AML-193 (cell line): ENCODE results near the gene PHC2.

Experiments used
- DNase-seq, 2 experiments: peaks; one replicate each; lab custom pipeline; 2025; lab: John Stamatoyannopoulos, UW

PHC2 gene

DNA sequence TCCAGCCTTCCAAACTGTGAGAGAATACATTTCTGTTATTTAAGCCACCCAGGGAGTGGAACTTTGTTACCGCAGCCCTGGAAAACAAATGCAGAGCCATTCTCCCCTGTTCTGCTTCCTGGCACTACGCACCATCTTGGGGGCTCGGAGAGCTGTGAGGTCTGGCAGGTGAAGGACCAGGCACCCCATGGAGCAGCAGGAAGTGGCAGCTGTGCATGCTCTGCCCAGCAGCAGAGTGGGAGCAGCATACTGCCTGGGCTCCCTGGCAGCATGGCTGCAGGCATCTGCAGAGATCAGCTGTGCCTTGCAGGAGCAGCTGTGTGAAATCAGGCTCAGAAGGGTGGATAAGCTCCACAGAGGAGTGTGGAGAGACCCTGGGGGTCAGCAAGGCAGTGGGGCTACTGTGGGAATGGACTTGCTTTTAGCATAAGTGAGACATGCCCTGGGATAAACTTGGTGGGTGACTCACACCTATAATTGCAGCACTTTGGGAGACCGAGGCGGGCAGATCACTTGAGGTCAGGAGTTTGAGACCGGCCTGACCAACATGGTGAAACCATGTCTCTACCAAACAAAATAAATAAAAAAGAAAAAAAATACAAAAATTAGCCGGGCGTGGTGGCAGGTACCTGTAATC, 23.9 kb upstream of the PHC2 start:
- DNase-seq = no peak

DNA sequence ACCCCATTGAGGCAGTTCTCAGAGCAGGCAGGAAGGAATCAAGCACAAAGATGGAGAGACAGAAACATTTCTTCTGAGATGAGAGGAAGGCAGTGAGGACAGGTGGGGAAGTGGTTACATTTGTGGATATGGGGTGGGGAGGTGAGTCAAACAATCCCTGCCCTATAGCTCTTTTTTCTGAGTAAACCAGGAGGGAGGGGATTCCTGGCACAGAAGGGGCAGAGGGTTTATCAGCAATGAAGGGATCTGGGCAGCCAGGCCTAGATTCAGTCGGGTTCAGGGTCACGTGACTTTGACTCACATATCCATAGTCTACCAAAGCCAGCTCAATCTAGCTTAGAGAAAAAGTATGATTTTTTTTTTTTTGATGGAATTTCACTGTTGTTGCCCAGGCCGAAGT, 15.7 kb upstream of the PHC2 start:
- no peak for DNase-seq

DNA sequence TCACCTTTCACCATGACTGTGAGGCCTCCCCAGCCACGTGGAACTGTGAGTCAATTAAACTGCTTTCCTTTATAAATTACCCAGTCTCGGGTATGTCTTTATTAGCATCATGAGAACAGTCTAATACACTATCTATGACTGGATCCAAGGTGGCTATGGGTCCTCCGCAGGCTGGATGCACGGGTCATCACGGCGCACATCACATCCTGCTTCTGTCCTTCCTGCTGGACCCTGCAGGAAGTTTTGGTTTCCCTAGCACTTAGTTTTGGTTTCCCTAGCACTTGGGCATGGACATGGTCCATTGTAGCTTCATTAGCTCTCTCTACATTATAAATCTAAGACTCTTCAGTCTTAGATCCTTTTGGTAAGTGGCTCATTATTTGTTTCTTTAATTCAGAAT, 14.2 kb upstream of the PHC2 start:
- DNase-seq = no peak

DNA sequence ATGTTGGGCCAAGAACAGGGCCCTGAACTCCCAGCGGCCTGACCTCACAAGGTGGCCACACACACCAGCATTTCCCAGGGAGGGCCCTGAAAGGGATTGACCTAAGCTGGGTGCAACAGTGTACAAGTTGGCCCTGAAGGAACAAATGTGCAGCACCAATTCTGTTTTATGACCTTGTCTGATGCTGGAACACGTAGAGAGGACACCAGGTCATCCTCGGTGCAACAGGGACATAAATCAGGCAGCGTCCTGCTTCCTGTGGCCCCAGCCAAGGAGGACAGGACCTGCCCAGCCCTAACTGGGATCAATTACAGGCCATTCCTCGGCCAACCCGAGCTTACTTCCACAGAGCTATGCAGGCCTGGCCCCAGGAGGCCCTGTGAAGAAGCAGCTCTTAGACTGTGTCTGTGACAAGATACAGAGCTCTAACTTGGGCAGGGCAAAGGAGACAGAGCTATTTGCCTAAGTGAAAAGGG, 12.8 kb upstream of the PHC2 start:
- no peak for DNase-seq

DNA sequence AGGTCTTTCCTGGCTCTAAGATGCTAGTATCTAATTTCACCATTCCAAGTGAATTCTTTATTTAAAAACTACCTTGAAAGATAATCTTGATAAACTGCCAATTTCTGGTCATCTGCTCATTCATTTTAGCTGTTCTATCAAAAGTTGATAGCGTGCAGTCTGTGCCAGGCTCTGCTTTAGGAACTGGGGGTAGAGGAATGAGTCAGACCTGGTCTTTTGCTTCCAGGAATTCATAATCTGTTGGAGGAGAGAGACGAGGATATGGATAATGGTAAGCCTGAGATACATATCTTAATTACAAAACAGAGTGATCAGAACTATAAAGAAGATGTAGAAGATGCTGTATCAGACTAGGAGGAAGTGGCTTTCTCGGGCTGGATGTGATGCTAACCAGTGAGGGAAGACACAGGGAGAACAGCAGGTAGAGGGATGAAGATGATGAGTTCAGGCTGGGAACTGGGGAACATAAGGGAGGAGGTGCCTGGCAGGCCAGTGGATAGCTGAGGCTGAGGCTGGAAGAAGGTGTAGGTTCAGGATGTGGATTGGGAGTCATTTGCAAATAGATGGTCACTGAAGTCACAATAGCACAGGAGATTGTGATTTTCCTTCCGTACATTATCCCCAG, 12.3 kb upstream of the PHC2 start:
- DNase-seq = no peak

DNA sequence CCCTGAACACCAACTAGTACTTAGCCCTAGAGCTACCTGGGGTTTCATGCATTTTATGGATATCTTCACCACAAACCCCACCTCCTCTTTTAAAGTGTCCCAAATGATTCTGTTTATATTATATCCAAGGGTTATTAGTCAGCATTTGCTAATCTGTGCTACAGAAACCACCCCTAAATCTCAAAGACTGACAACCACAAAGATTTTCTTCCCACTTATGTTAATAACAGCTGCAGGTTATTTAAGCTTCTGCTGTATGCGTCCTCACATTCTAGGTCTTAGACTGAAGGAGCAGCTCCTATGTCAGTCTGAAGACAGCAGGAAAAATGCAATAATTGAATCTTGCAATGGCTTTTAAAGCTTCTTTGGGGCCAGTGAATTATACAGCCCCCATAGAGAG, 11.2 kb upstream of the PHC2 start:
- DNase-seq = no peak

DNA sequence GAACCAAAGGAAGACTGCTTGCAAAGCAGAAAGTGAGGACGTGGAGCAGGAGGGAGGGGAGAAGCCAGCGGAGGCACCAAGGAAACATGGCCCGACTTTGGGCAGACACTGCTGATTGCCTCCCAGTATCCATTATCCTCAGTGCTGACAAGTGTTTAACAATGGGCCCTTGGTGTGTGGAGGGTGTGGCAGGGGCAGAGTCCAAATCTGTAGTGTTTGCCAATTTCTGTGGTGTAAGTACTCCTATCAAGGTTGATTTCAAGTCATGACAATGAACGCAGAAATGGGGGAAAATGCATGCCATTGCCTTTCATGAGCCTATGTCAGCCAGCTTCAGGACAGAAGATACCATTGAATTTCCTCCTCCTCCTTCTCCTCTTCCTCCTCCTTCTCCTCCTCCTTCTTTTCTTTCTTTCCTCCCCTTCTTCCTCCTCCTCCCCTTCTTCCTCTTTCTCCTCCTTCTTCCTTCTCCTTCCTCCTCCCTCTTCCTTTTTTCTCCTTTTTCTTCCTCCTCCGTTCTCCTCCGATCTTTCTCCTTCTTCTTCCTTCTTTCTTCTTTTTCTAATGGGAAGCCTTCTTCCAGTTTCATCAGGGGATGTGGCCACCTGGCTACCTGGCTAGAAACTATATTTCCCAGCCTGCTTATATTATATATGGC, 10.3 kb upstream of the PHC2 start:
- DNase-seq = no peak

DNA sequence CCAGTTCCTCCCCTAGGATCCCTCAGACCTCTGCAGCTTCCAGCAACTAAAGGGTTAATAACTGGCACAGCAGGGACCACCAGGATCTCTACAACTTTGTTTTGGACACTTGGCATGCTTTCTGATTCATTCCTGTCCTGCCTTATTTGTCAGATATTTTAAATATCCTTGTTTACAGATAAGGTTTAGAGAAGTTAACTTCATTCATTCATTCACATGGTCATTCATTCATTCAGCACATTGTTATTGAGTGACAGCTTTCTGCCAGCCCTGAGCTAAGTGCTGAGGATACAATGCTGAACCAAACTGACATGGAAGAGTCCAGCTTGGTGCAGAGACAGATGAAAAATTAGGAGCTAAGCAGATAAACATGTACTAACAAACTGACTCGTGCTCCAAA, 8.8 kb upstream of the PHC2 start:
- no peak for DNase-seq

DNA sequence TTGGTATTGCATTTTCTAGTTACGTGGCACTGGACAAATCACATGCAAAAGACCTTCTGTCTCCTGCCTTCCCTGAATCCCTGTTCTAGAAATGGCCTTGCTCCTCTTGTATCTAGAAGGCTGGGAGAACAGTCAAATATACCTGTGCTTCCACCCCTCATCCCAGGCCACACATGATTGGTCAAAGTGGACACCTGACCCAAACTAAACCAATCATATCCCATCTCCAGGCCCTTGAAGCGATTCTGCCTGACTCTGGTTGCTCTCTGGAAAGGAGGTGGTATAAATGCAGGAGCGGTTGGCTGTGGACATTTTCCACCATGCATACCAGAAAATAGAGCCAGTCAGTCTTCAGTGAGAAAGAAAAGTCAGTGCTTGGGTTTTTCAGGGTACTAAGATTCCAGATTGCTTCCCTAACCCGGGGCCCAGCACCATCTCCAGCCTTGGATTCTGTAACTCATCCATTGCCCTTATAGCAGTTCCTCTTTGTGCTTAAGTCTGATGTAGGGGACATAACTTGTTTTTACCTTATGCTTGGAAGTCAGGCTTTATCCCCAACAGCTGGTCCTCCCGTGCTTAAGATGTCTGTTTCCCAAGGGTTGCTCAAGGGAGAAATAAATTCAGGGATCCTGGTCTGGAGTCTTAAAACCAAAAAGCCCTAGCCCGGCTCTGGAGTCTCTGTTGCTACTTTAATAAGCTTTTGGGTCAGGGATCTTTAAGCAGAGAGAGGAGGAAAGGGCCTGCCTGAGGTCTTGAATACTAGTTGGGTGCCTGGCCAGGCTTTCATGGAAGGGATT, 7.7 kb upstream of the PHC2 start:
- DNase-seq = no peak

DNA sequence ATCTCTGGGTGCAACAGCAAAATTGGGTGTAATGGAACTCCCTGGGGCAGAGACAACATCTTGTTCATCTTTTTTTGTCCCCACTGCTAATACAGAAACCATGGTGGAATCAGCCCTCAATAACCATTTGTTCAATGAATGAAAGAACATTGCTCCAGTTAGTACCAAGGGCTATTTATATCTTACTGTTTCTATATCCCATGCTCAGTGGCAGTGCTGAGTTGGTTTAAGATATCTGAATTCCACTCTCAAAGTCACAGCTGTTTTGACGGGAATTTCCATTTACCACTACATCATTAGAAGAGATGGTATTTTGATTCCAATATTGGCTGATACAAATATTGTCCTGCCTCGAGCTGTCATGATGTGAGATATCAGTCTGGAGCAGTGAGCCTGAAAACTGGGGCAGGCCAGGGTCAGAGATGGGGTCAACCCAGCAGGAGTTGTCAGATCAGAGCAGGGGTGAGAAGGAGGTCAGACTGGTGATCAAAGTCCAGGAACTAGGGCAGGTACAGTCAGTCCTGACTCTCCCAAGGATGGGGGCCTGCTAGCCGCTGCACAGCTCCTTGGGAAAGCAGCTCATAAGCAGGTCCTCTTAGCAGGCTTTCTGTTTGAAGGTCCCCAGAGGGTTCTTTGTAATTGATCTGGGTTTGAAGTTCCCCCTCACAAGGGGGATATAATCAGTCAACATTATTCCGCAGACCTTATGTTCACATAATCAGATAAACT, 5.8 kb upstream of the PHC2 start:
- DNase-seq = no peak

DNA sequence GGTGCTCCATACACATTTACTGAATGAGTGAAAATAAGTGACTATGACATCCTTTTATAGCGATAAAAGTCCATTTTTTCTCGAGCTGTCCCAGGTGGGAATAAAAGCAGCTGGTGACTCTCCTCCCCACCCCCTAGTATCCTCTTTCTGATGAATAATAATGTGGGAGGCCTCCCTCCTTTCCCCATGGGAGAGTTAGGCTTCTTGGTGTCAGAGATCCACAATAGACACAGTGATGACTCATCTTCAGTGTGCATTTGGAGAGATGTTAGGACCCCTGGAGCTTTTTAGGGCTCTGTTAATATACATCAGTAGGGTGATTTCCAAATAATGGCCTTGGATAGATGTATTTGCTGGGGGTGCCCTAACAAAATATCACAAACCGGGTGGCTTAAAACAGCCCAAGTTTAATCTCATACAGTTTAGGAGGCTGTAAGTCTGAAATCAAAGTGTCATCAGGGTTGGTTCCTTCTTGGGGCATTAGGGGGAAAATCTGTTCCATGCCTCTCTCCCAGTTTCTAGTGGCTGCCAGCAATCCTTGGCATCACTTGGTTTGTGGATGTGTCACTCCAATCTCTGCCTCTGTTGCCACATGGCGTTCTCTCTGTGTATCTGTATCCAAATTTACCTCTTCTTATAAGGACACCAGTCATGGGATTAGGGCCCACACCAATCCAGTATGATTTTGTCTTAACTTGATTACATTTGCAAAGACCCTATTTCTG, 4.4 kb upstream of the PHC2 start:
- DNase-seq = no peak

DNA sequence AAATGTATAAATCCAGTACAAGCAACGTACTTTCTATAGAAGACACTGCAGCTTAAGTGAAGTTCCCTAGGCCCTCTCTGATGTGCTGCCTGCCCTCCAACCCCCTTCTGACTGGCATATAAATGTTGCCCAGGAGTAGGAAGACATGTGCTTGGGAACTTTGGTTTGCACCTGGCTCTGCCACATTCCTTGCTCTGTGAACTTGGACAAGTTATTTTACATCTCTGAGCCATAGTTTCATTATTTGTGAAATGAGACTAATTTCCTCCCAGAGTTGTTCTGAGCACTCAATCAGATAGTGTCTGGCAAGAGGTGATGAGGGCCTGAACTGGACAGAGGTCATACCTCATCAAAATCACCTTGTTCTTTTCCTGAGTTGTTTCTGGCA, 3.5 kb upstream of the PHC2 start:
- DNase-seq = no peak

DNA sequence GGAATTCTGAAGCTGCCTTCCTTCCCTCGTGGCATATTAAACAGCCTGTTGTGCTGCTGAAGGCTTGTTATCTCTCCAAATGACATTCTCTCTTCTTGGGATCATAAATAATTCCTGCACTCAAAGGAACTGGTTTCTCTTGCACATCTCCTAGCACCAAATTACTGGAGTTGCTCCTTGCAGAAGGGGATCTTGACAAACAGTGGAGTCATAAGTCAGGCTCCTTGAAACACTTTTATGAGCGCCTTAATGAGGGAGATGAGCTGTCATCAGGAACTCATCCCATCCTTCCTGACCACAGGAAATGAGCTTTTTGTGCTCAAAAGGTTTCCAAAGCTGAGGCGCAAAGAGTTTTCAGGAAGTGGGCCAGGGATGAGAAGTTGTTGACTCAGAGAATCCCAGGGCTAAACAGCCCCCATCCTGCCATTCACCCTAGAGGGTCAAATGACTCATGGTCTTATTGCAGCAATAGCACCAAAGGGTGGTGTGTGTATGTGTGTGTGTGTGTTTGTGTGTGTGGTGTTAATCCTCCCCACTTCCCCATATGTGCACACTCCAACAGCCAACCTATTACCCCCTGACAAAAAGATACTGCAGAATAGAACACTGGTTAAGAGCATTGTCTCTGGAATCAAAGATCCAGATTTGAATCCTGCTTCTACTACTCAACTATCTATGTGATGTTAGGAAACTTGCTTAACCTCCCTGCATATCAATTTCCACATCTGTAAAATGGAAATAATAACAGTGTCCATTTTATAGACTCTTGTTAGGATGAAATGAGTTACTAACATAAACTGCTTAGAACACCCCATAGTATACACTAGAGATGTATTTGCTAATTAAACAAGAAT, 2.8 kb upstream of the PHC2 start:
- peak; percentile 87 to 93 for DNase-seq

DNA sequence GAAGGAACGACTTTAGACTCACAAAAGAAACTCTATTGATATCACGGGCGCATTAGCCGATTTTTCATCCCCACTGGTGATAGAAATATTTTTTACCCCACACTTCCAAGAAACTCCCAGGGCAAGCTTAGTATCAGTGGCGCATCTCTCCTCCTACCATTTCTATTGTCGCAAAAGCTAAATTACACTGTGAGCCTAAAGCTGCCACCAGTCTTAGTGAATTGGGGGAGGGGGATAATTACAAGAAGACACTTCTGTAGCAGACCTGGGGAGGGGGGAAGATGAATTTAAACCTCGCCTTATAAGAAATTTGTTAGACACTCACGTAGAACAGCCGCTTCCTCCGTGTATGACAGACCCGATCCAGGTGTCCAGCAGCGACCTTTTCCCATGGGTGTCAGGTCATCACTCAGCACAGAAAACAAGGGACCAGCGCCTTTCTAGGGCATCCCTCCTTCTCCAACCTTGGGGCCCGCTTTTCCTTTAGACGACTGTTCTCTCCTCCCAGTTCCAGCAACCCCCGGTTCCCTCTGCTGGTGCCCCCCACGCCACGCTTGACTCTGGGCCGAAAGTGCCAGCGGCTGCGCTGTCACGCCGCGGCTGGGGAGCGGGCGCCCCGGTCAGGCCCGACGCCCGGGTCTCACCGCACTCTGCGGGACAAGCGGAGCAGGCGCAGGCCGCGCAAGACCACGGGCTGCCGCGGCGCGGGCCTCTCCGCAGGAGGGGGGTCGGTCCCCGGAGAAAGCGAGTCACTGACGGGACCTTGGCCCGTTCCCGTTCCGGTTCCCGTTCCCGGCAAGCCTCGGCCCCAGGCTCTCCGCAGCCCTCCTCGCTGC, 821 bp downstream of the PHC2 start:
- DNase-seq = no peak

DNA sequence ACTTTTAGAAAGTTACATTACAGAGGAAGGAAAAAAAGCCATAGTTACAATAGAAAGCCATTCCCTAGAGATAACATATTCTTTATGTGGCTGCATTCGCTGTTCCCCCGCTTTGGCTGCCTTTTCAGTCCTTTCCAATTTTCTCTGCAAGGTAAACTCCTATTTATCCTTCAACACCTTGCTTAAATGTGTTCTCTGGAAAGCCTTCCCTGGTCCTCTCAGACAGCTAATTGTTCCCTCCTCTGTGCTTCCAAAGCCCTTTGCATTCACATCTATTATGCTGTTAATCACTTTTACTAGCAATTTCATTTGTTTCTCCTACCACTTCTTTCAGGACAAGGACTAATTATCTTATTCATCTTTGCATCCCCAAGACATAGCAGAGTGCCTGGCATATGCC, 1.6 kb downstream of the PHC2 start:
- DNase-seq = no peak

DNA sequence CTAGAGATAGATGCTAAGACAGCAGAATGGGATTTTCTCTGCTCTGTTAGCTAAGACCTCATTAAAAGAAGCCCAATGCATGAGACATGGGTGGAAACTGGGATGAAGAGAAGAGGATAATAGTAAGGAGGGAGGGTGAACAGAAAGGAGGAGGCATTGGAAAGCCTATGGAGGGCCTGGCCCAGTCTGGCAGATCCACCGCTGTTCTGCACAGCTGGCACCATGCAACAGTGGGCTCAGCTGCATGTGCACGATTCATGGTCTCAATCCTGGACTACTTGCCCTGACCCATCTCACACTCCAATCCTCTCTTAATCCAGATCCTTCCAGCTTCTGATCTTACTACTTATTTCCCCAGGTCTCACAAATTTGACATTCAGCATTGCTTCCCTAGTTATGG, 2.2 kb downstream of the PHC2 start:
- no peak for DNase-seq

DNA sequence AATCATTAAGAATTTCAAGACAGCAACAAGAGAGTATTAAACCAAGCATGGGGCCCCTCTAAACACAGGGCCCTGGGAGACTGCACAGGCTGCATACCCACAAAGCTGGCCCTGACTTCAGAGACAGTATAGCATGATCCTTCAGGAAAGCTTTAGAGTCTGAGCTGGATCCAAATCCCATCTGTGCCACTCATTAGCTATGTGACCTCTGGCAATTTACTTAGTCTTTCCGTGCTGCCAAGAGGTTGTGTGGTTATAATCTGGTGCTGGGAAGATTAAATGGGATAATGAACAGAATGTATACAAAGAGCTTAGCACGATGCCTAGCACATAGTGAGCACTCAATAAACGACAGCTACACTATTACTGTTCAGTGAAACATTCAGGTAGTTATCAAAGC, 4.0 kb downstream of the PHC2 start:
- DNase-seq = no peak

DNA sequence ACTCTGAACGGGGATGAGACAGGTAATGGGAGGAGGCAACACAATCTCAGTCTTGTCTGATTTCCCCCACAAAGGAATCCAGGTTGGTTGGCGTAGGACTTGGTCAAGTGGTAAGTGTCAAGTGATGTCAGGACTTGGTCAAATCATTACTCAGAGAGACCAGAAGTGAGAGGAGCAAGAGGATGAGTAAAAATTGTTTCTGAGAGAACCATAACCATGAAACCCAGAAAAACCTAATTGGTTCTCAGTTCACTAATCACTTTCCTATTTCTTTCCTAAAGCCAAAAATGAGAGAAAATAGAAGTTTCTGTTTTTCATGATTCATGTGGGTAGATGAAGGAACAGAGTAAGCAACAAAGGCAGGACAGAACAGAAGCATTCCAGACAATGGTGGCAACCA, 5.0 kb downstream of the PHC2 start:
- DNase-seq = no peak

DNA sequence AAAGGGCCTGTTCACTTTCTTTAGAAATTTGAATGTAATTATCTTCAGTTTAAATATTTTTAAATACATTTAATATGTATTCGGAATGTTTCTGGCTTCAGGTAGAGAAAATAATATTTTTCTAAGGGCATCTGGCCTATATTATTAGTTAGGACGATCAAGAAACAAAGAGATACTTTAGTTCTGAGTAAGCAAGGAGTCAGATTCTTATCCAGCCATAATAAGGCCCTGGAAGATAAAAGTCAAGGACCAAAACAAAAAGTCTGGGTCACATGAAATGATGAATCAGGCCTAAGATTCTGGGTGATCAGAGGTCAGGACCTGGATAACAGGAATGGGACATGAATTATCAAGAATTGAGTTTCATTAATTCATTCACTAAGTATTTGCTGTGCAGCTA, 6.3 kb downstream of the PHC2 start:
- DNase-seq = no peak

DNA sequence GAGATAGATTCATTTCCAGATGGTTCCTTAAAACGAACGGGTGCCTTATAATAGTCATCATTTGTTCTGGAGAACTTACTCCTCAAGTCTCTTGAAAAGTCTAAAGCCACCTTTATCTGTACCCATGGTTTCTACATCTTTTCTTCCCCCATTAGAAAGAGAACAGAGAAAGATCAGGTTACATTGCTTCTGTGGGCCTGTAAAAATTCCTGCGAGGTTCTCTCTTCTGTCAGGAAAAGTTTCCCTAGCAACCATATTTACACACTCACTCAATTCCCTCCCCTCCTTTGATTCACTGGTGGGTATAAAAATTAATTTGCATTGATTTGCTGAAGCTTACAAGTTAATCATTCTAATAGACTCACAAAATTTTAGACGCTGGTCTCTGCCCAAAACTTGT, 6.7 kb downstream of the PHC2 start:
- DNase-seq = no peak
